GM12873 (cell line): ENCODE results near the gene ITFG1.

Source experiments
- TF ChIP-seq, protein P1 (sequence below): IDR thresholded peaks from 2 replicates; pipeline ENCODE4 v1.5.1; 2012; ENCODE audit warnings: low read depth, mild to moderate bottlenecking, moderate library complexity, low read length, control low read depth; ENCODE audit not compliant: insufficient read depth; ENCODE audit errors: missing control alignments

Gene ITFG1

DNA sequence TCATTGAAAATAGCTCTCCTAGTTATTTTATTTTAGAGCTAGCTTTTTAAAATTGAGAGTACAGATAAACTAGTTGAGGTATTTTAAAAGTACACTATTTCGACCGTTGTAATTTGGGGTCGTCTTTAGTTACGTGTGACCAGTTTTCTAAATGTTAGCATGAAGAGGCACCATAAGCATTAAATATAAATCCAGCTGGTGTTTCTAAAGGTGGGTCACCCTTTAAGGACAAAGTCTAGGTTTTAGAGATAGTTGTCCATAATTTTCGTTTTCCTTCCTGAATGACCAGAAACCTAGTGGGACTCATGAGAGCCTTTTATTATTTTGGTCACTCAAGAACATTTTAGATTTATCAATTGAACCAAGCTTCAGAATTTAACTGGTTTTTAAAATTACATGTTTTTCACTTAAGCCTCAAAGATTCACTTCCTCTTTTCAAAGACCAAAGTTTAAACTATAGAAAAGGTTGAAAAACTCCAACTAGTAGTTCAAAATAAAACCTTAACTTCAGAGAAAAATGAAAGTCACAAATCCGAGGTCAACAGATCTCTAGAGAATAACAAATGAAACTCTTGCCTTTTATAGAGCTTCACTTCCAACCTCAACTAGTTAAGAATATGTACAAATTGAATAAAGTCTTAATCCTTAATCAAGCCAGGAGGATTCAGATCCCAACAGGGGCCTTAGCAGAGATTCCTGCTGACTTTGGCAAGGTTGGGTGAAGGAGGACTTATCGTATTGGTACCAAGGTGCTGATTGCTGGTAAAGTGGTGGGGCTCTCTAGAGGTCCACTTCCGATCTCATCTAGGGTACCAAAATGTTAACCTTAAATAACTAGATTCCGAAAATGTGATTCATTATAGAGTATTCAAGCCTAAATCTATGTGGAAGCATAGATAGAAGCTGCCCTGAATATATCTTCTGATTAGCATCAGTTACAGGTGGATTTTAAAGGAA, 32.8 kb upstream of the ITFG1 start:
- TF ChIP-seq, protein P1, sequence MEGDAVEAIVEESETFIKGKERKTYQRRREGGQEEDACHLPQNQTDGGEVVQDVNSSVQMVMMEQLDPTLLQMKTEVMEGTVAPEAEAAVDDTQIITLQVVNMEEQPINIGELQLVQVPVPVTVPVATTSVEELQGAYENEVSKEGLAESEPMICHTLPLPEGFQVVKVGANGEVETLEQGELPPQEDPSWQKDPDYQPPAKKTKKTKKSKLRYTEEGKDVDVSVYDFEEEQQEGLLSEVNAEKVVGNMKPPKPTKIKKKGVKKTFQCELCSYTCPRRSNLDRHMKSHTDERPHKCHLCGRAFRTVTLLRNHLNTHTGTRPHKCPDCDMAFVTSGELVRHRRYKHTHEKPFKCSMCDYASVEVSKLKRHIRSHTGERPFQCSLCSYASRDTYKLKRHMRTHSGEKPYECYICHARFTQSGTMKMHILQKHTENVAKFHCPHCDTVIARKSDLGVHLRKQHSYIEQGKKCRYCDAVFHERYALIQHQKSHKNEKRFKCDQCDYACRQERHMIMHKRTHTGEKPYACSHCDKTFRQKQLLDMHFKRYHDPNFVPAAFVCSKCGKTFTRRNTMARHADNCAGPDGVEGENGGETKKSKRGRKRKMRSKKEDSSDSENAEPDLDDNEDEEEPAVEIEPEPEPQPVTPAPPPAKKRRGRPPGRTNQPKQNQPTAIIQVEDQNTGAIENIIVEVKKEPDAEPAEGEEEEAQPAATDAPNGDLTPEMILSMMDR: no peak

DNA sequence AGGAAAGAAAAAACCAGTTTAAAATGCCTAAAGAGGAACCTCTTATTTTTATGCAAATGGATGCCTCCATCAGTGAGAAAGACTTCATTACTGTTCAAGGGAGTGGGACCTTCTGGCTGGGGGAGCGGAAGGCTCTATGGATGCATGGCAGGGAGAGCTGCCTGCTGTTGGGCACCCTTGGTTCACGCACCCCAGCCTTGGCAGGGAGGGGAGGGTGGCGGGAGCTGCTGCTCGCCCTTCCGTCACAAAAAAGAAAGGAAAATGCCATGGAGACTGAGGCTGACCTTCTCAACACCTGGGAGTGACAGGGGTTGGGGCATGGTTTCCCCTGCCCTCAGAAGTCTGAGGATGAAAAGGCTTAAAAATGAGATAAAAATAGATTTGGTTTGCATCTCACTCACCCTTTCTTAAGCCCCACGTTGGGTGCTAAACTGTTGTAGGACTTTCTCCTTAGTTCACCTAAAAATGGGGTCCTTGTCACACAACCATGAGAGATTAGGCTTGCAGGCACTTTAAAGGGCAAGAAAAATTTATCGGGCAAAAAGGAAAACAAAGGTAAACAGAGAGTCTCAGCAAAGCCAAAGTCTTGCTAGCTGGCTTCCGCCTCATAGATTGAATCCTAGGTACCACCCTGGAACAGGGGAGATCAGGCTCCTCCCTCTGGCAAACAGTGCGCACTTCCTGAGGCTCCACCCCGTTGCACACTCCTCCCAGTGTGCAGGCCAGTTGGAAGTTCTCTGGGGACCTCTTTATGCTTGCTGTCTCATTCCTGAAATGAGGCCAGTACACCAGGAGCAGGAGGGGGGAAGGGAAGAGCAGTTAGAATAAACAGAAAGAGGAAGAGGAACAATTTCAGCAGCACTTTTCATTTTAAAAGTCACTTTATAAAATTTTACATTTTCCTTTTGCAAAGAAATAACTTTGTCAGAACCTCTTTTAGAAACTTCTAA, 31.8 kb upstream of the ITFG1 start:
- TF ChIP-seq, protein P1: no peak

DNA sequence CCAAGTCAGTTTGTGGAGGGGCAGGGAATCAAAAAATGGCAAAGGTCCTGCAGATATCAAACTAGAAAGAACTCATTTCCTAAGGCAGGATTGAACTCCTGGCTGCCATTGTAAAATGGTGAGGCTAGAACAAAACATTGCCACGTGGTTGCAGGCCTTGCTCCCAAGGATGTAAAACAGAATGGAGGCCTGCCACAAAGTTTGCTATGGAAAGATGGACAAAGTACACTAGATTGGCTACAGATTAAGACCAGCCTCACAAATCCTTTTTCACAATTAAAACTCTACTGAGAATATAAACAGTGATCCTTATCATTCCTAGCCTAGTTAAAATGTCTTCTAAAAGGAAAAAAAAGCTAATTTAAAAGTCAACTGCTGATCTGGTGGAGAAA, 31.2 kb upstream of the ITFG1 start:
- TF ChIP-seq, protein P1: no peak

DNA sequence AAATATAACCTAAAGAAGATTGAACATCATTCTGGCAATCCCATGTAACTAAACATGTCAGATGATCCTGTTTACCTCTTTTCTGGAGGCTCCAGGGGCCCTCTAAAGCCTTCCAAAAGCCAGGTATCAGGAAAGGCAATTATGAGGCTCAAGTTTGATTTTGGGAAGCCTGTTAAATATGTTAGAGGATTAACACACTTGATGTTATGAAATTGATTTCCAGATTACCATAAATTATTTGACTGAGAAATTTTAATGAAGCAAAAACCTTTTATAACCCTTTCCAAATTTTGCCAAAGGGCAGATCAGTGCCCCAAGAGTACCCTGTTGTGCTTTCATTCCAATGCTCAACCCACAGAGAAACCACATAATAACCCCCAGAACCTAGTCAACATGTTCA, 29.6 kb upstream of the ITFG1 start:
- TF ChIP-seq, protein P1: no peak

DNA sequence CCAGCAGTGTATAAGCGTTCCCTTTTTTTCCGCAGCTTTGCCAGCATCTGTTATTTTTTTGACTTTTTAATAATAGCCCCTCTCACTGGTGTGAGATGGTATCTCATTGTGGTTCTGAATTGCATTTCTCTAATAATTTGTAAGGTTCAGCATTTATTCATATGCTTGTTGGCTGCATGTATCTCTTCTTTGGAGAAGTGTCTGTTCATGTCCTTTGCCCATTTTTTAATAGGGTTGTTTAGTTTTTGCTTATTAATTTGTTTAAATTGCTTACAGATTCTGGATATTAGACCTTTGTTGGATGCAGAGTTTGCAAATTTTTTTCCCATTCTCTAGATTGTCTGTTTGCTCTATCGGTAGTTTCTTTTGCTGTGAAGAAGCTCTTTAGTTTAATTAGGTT, 27.2 kb upstream of the ITFG1 start:
- TF ChIP-seq, protein P1: no peak

DNA sequence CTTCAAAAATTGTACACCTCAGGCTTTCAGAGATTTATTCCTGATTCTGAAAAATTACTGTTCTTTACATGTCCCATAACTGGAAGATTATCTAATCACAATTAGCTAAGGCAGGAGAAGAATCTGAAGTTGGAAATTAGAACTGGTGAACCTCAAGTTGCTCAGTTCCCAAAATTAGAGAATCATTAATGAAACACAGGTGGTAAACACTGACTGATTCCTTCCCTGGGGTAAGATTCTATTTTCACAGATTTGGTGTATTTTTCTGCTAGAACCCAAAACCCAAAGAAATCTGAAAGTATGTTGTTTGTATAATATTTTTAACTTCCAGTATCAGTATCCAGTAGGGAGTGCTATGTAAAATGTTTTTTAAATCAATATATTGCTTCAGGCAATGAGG, 26.0 kb upstream of the ITFG1 start:
- TF ChIP-seq, protein P1: no peak

DNA sequence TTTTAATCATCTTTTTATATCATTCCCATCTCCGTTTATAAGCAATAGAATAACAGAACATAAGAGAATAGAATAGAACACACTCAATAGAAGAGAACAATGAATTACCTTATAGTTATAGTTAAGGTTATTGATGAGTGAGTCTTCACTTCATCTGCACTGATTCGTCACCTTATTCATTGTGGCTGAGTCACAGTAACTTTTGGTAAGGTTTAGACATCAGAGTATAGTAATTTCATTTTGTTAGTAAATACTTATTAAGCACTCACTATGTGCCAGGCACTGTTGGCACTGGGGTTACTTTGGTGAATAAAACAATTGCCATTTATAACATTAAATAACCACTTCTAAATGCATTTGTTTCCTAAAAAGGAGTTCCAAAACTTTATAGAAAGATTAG, 22.8 kb upstream of the ITFG1 start:
- TF ChIP-seq, protein P1: no peak
